Testis (tissue), 2 donors: ENCODE data around the gene SYT1.

Experiments
- POLR2A ChIP-seq: fragments of 450-650 bp; IDR thresholded peaks from one replicate; pipeline ENCODE4 v1.6.1; 2017; ENCODE audit warnings: antibody characterized with exemption, mild to moderate bottlenecking, moderate library complexity
- TF ChIP-seq, protein P1 (sequence below), 3 experiments: fragments of 450-650 bp in 2 of 3; fragments of 200-600 bp in 1 of 3; sonication (generic) in 1 of 3; IDR thresholded peaks; one replicate each; pipeline ENCODE4 v1.5.1; 2016 to 2019; ENCODE audit warnings: antibody characterized with exemption in 3 of 3, mild to moderate bottlenecking in 2 of 3, moderate library complexity in 1 of 3

DNA sequence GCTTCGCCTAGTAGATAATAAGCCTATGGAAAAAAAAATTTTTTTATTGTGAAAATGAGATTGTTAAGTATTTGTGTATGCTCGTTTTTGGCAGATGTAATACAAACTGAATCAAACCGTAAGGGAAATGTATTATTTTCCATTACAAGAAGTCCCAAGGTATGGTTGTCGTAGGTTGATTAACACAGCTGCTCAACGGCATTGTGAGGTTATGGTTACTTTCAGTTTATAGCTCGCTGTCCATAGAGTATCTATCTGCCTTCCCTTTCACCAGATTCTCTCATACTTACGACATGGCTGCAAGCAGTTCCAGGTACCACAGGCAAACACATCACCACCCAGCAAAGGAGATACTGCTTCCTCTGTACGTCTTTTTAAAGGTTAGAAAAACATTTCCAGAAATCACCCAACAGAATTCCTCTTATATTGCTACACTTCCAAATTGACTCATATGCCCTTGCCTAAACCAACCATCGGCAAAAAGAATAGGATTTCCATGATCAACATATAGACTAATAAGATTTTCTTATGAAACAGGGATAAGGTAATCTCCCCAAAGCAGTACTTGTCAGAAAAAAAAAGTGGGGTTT is 338.6 kb downstream of the SYT1 start:
- TF ChIP-seq, protein P1, sequence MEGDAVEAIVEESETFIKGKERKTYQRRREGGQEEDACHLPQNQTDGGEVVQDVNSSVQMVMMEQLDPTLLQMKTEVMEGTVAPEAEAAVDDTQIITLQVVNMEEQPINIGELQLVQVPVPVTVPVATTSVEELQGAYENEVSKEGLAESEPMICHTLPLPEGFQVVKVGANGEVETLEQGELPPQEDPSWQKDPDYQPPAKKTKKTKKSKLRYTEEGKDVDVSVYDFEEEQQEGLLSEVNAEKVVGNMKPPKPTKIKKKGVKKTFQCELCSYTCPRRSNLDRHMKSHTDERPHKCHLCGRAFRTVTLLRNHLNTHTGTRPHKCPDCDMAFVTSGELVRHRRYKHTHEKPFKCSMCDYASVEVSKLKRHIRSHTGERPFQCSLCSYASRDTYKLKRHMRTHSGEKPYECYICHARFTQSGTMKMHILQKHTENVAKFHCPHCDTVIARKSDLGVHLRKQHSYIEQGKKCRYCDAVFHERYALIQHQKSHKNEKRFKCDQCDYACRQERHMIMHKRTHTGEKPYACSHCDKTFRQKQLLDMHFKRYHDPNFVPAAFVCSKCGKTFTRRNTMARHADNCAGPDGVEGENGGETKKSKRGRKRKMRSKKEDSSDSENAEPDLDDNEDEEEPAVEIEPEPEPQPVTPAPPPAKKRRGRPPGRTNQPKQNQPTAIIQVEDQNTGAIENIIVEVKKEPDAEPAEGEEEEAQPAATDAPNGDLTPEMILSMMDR (IDR thresholded peaks at IDR 0.05): no peak
- no peak for TF ChIP-seq POLR2A
